Kidney epithelial cell (primary cell): ENCODE data around the gene WDR83. TPM values are rescaled to one million over a fixed set of nuclear protein-coding genes. Genes with fewer than 3 reads are reported as not detected.
"Not testable (repeated sequence)": the region's sequence is repeated elsewhere in the genome, so short reads cannot be mapped to it uniquely, and the experiment has no call there.

ENCODE experiments used
- DNase-seq: peaks from one replicate; pipeline ENCODE4 v3.0.0-alpha.2; 2010; ENCODE audit warnings: low read depth
- H3K27me3 ChIP-seq: 2 replicates; pipeline ENCODE4 v1.6.0; 2011; ENCODE audit warnings: low read length; ENCODE audit not compliant: control insufficient read depth, insufficient read depth
- H3K36me3 ChIP-seq: 2 replicates; pipeline ENCODE4 v1.5.1; 2011; ENCODE audit warnings: low read length; ENCODE audit not compliant: control insufficient read depth, insufficient read depth
- H3K4me3 ChIP-seq: 2 replicates; pipeline ENCODE4 v1.5.1; 2011; ENCODE audit warnings: low read depth, mild to moderate bottlenecking, control low read depth, low read length
- total RNA-seq: library from RNA; depleted of rRNA; stranded (reverse); fragments of >200 nt; gene quantifications from 2 replicates; pipeline ENCODE4 v1.2.3, GENCODE V29; 2015
- TF ChIP-seq, protein P1 (sequence below): IDR thresholded peaks from 2 replicates; pipeline ENCODE4 v1.5.1; 2011; ENCODE audit warnings: mild to moderate bottlenecking, moderate library complexity, low read length, control low read depth, inconsistent platforms; ENCODE audit not compliant: insufficient read depth, poor library complexity, severe bottlenecking

The WDR83 gene, protein sequence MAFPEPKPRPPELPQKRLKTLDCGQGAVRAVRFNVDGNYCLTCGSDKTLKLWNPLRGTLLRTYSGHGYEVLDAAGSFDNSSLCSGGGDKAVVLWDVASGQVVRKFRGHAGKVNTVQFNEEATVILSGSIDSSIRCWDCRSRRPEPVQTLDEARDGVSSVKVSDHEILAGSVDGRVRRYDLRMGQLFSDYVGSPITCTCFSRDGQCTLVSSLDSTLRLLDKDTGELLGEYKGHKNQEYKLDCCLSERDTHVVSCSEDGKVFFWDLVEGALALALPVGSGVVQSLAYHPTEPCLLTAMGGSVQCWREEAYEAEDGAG
- 15.7 and 16.6 TPM in 2 replicates for total RNA-seq

GRCh38 chr19:12666265-12667048 is at the start of gene WDR83, which contains the start of gene MAN2B1:
Gene WDR83, plus strand, starts transcription at chr19:12666807. Its CDS starts 2,984 bp downstream, at chr19:12669791.
Gene MAN2B1, minus strand, starts transcription at chr19:12666742. Its CDS starts 41 bp downstream, at chr19:12666701.
- Histone ChIP-seq H3K4me3 (peak within 1 kb of the TSS; percentile 82), H3K27me3 (no peaks in the 10 kb centered on the region), H3K36me3 (peaks cover 4% of the 10 kb centered on the region)
- DNase-seq: no peak
- TF ChIP-seq, protein P1, sequence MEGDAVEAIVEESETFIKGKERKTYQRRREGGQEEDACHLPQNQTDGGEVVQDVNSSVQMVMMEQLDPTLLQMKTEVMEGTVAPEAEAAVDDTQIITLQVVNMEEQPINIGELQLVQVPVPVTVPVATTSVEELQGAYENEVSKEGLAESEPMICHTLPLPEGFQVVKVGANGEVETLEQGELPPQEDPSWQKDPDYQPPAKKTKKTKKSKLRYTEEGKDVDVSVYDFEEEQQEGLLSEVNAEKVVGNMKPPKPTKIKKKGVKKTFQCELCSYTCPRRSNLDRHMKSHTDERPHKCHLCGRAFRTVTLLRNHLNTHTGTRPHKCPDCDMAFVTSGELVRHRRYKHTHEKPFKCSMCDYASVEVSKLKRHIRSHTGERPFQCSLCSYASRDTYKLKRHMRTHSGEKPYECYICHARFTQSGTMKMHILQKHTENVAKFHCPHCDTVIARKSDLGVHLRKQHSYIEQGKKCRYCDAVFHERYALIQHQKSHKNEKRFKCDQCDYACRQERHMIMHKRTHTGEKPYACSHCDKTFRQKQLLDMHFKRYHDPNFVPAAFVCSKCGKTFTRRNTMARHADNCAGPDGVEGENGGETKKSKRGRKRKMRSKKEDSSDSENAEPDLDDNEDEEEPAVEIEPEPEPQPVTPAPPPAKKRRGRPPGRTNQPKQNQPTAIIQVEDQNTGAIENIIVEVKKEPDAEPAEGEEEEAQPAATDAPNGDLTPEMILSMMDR: no peak

DNA sequence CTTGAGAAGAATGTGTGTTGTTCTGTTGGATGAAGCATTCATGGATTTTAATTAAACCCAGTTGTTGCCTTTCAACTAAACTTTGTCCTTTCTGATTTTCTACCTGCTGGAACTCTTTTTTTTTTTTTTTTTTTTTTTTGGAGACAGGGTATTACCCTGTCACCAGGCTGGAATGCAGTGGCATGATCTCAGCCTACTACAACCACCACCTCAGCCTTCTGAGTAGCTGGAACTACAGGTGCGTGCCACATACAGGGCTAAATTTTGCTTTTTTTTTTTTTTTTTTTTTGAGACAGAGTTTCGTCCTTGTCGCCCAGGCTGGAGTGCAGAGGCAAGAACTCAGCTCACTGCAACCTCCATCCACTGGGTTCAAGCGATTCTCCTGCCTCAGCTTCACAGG is 49.0 kb upstream of the WDR83 start:
- Histone ChIP-seq H3K27me3 (no peaks in the 10 kb centered on the region), H3K36me3 (no peaks in the 10 kb centered on the region), H3K4me3 (no peak overlapping the region)
- no peak for DNase-seq
- TF ChIP-seq, protein P1: no peak

GRCh38 chr19:12621253-12622024 is 45.2 kb upstream of the WDR83 start:
- H3K36me3 ChIP-seq, H3K4me3 ChIP-seq, DNase-seq, H3K27me3 ChIP-seq: not testable (repeated sequence)

DNA sequence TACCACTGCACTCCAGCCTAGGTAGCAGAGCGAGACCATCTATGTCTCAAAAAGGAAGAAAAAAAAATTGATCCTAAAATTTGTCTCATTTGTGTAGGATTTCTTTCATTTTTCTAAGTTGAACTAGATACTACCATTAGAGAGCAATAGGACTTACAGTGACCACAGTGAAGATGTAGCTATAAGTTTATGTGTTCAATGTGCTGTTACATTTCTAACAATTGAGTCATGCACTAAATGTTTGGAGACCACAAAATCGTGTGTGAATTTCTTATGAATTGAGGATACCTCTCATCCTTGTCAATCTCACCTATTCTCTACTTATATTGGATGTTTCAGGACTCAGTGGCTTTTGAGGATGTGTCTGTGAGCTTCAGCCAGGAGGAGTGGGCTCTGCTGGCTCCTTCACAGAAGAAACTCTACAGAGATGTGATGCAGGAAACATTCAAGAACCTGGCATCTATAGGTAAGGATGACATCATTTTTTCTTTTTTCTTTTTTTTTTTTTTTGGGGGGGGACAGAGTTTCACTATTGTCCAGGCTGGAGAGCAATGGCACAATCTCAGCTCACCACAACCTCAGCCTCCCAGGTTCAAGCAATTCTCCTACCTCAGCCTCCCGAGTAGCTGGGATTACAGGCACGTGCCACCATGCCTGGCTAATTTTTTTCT is 43.1 kb upstream of the WDR83 start:
- no peaks in the 10 kb centered on the region for H3K27me3 ChIP-seq
- DNase-seq: no peak
- no peak overlapping the region for H3K4me3 ChIP-seq
- peaks cover 2% of the 10 kb centered on the region for H3K36me3 ChIP-seq
- TF ChIP-seq, protein P1: no peak

- Histone ChIP-seq H3K36me3 (peaks cover 2% of the 10 kb centered on the region), H3K27me3 (no peaks in the 10 kb centered on the region), H3K4me3 (no peak overlapping the region)
- TF ChIP-seq, protein P1: no peak
- no peak for DNase-seq
Observed at GRCh38 chr19:12626958-12627357, 39.6 kb upstream of the WDR83 start.
